Measurements from ENCODE around the gene FAM124B. TPM values are rescaled to one million over a fixed set of nuclear protein-coding genes. Genes with fewer than 3 reads are reported as not detected.
"Not testable (repeated sequence)": the region's sequence is repeated elsewhere in the genome, so short reads cannot be mapped to it uniquely, and the experiment has no call there.

The FAM124B gene
- total RNA-seq, 2 experiments from 2014 or later, result not detected

- TF ChIP-seq CTCF (conservative IDR thresholded peaks at IDR 0.05; ENCODE audit: low read length) (no peak), EZH2phosphoT487 (IDR thresholded peaks at IDR 0.05; ENCODE audit: borderline replicate concordance, low read depth, low read length) (no peak)
- POLR2A ChIA-PET, result interaction anchor here (0.6 to 0.7 kb wide), 2 partner anchors 563 to 742 kb away, joined by 3 to 8 read pairs; no protein-coding TSS in a partner anchor
- H3K9me3 ChIP-seq (ENCODE audit: low read length), result no peaks in the 10 kb centered on the region
- H3K4me3 ChIP-seq (ENCODE audit: low read depth, low read length, poor library complexity, severe bottlenecking), result no peak overlapping the region
- no TSS peak for BruUV-seq (replicated peaks)
- DNase-seq (ENCODE audit: low spot score), result no peak
- H3K79me2 ChIP-seq (ENCODE audit: insufficient read depth, low read depth, low read length), result no peaks in the 10 kb centered on the region
- H3K27ac ChIP-seq (ENCODE audit: low read depth, low read length, poor library complexity, severe bottlenecking), result no peak overlapping the region
- H3K9me2 ChIP-seq (ENCODE audit: insufficient read depth, low read length), result no peaks in the 10 kb centered on the region
- H3K4me1 ChIP-seq (ENCODE audit: insufficient read depth, low read length, poor library complexity, severe bottlenecking), result no peaks in the 10 kb centered on the region
- no peaks in the 10 kb centered on the region for H4K20me1 ChIP-seq (ENCODE audit: insufficient read depth, low read length)
- H2AFZ ChIP-seq (ENCODE audit: low read length), result no peak overlapping the region
- intact Hi-C loops (cut with micrococcal nuclease; ENCODE audit: unreplicated experiment), result no loop called here
- no peak overlapping the region for H3K4me2 ChIP-seq (ENCODE audit: low read length)
- H3K36me3 ChIP-seq (ENCODE audit: insufficient read depth, low read length), result no peaks in the 10 kb centered on the region
- CTCF ChIA-PET (ENCODE audit: unreplicated experiment), result no interaction called here
Observed at GRCh38 chr2:224382973-224383555, 18.8 kb downstream of the FAM124B start.

GRCh38 chr2:224382280-224382647, 19.6 kb downstream of the FAM124B start:
- POLR2A ChIA-PET, result interaction anchor here (0.5 to 0.7 kb wide), 3 partner anchors 26 to 977 kb away, joined by 3 to 8 read pairs (median 3); no protein-coding TSS in a partner anchor
- H3K4me2 ChIP-seq (ENCODE audit: low read length); H3K4me1 ChIP-seq (ENCODE audit: insufficient read depth, low read length, poor library complexity, severe bottlenecking); H3K9me3 ChIP-seq (ENCODE audit: low read length); H3K79me2 ChIP-seq (ENCODE audit: insufficient read depth, low read depth, low read length); H3K36me3 ChIP-seq (ENCODE audit: insufficient read depth, low read length); DNase-seq (ENCODE audit: low spot score); H4K20me1 ChIP-seq (ENCODE audit: insufficient read depth, low read length); CTCF ChIA-PET (ENCODE audit: unreplicated experiment); H2AFZ ChIP-seq (ENCODE audit: low read length); H3K9me2 ChIP-seq (ENCODE audit: insufficient read depth, low read length); H3K4me3 ChIP-seq (ENCODE audit: low read depth, low read length, poor library complexity, severe bottlenecking); BruUV-seq (replicated peaks); intact Hi-C loops (cut with micrococcal nuclease; ENCODE audit: unreplicated experiment); H3K27ac ChIP-seq (ENCODE audit: low read depth, low read length, poor library complexity, severe bottlenecking): not testable (repeated sequence)

GRCh38 chr2:224381521-224382279, 20.2 kb downstream of the FAM124B start:
- CTCF ChIA-PET (ENCODE audit: unreplicated experiment), result no interaction called here
- POLR2A ChIA-PET, result interaction anchor here (0.5 to 0.7 kb wide), 2 partner anchors 25 to 978 kb away, joined by 3 read pairs; no protein-coding TSS in a partner anchor
- intact Hi-C loops (cut with micrococcal nuclease; ENCODE audit: unreplicated experiment), result no loop called here

More at GRCh38 chr2:224381521-224382279, 20.2 kb downstream of the FAM124B start:
- TF ChIP-seq CTCF (conservative IDR thresholded peaks at IDR 0.05; ENCODE audit: low read length), result no peak
- TF ChIP-seq EZH2phosphoT487 (IDR thresholded peaks at IDR 0.05; ENCODE audit: borderline replicate concordance, low read depth, low read length), result no peak
- no peaks in the 10 kb centered on the region for H3K9me2 ChIP-seq (ENCODE audit: insufficient read depth, low read length)
- no peak for DNase-seq (ENCODE audit: low spot score)
- H4K20me1 ChIP-seq (ENCODE audit: insufficient read depth, low read length), result no peaks in the 10 kb centered on the region
- no peaks in the 10 kb centered on the region for H3K79me2 ChIP-seq (ENCODE audit: insufficient read depth, low read depth, low read length)
- no peak overlapping the region for H3K4me3 ChIP-seq (ENCODE audit: low read depth, low read length, poor library complexity, severe bottlenecking)
- no peaks in the 10 kb centered on the region for H3K9me3 ChIP-seq (ENCODE audit: low read length)
- BruUV-seq (replicated peaks), result no TSS peak
- H2AFZ ChIP-seq (ENCODE audit: low read length), result no peak overlapping the region
- H3K4me1 ChIP-seq (ENCODE audit: insufficient read depth, low read length, poor library complexity, severe bottlenecking), result no peaks in the 10 kb centered on the region
- H3K4me2 ChIP-seq (ENCODE audit: low read length), result no peak overlapping the region
- no peak overlapping the region for H3K27ac ChIP-seq (ENCODE audit: low read depth, low read length, poor library complexity, severe bottlenecking)
- H3K36me3 ChIP-seq (ENCODE audit: insufficient read depth, low read length), result no peaks in the 10 kb centered on the region

Data from OCI-LY7 (cell line).